ENCODE measurements around the gene SPRTN.

GRCh38 chr1:231381729-231382128 lies 43.6 kb downstream of the SPRTN start:
- TF ChIP-seq POLR2A (IDR thresholded peaks at IDR 0.05) (no peak), CTCF (IDR thresholded peaks at IDR 0.05) (no peak)

Data from right lobe of liver (tissue), 4 donors.